Measurements from ENCODE around the gene MESP2.

The MESP2 gene

DNA sequence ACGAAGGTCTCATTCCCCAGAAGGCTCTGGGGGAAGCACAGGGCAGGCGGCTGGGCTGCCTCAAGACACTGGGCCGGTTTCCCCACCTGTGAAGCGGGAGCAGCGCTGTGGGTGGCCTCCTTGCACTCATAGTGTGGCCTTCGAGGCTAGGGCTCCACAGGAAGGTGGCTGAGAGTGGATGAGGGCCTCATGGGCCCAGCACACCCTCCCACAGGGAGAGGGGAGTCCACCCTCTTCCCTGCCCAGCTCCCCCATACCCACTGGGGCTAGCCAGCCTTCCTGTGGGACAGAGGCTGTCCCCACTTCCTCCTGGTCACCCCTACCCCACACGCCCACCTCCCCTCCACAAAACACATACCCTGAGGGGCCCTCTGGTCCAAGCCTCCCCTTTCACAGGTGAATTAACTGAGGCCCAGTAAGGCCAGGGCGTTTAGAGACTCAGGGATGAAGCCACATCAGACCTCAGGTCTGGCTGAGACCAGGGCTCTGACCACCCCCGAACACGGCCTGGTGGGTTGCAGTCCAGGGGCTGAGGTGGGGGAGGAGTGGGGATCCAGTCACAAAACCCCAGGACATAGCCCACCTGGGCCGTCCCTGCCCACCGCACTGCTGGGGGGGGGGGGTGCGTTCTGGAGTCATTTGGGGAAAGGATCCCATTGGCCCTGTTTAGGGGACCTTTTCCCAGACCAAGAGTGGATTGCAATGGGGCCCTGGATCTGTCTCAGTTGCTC is 37.4 kb downstream of the MESP2 start:
- TF ChIP-seq TAF1 (IDR thresholded peaks at IDR 0.05; ENCODE audit: borderline replicate concordance, insufficient read depth, low read length) (no peak), FOXP2 (optimal IDR thresholded peaks at IDR 0.05; ENCODE audit: borderline replicate concordance, extremely low read depth, extremely low read length, insufficient read depth) (no peak), SIN3A (IDR thresholded peaks at IDR 0.05; ENCODE audit: borderline replicate concordance, insufficient read depth, low read length) (no peak), POLR2AphosphoS5 (IDR thresholded peaks at IDR 0.05; ENCODE audit: low read depth, low read length) (no peak)
- TF ChIP-seq, protein P1, sequence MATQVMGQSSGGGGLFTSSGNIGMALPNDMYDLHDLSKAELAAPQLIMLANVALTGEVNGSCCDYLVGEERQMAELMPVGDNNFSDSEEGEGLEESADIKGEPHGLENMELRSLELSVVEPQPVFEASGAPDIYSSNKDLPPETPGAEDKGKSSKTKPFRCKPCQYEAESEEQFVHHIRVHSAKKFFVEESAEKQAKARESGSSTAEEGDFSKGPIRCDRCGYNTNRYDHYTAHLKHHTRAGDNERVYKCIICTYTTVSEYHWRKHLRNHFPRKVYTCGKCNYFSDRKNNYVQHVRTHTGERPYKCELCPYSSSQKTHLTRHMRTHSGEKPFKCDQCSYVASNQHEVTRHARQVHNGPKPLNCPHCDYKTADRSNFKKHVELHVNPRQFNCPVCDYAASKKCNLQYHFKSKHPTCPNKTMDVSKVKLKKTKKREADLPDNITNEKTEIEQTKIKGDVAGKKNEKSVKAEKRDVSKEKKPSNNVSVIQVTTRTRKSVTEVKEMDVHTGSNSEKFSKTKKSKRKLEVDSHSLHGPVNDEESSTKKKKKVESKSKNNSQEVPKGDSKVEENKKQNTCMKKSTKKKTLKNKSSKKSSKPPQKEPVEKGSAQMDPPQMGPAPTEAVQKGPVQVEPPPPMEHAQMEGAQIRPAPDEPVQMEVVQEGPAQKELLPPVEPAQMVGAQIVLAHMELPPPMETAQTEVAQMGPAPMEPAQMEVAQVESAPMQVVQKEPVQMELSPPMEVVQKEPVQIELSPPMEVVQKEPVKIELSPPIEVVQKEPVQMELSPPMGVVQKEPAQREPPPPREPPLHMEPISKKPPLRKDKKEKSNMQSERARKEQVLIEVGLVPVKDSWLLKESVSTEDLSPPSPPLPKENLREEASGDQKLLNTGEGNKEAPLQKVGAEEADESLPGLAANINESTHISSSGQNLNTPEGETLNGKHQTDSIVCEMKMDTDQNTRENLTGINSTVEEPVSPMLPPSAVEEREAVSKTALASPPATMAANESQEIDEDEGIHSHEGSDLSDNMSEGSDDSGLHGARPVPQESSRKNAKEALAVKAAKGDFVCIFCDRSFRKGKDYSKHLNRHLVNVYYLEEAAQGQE (IDR thresholded peaks at IDR 0.05; ENCODE audit: insufficient read depth in 1 of 2, low read depth in 2 of 2, low read length in 2 of 2): no peak

DNA sequence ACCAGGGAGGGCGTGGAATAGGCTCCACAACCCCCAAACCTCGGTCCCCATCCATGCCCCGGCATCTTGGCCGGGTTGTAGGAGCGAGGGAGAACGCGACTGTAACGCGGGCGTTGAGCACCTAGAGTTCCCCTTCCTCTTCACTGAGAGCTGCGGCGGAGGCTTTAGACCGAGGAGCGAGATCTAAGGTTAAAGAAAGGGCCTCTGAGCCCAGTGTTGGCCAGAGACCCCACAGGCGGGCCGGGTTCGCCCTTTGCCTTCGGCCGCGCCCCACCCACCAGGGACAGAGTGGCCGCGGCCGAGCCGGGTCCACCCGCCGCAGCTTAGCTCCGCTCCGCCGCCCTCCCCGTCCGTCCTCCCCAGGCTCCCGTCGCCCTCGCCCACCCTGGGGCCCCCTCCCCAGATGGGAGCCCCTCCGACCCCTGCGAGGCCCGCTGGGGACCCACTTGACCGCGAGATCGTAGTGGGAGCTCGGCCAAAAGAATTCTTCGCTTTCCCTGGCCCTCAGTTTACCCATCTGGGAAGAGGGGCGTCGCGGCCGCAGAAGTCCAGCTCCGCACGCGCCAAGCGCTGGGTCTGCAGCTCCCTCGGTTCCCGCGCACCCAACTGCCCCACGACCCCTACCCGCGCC is 38.1 kb downstream of the MESP2 start:
- TF ChIP-seq TAF1 (IDR thresholded peaks at IDR 0.05; ENCODE audit: borderline replicate concordance, insufficient read depth, low read length): no peak
- TF ChIP-seq POLR2AphosphoS5 (IDR thresholded peaks at IDR 0.05; ENCODE audit: low read depth, low read length): no peak
- TF ChIP-seq FOXP2 (optimal IDR thresholded peaks at IDR 0.05; ENCODE audit: borderline replicate concordance, extremely low read depth, extremely low read length, insufficient read depth): no peak
- no peak for TF ChIP-seq SIN3A (IDR thresholded peaks at IDR 0.05; ENCODE audit: borderline replicate concordance, insufficient read depth, low read length)
- TF ChIP-seq, protein P1 (IDR thresholded peaks at IDR 0.05; ENCODE audit: insufficient read depth in 1 of 2, low read depth in 2 of 2, low read length in 2 of 2): no peak

DNA sequence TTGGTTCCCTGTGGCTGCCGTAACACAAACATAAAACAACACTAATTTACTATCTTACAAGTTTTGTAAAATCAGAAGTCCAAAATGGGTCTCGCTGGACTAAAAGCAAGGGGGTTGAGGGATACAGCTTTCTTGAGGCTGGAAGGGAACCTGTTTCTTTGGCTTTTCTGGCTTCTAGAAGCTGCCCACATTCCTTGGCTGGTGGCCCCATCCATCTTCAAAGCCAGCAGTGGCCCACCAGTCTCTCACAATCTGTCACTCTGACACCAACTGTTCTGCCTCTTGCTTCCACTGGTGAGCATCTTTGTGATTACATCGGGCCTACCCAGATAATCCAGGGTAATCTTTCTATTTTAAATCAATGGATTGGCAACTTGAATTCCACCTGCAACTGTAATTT is 39.6 kb downstream of the MESP2 start:
- TF ChIP-seq POLR2AphosphoS5 (IDR thresholded peaks at IDR 0.05; ENCODE audit: low read depth, low read length) (no peak), TAF1 (IDR thresholded peaks at IDR 0.05; ENCODE audit: borderline replicate concordance, insufficient read depth, low read length) (no peak), SIN3A (IDR thresholded peaks at IDR 0.05; ENCODE audit: borderline replicate concordance, insufficient read depth, low read length) (no peak), FOXP2 (optimal IDR thresholded peaks at IDR 0.05; ENCODE audit: borderline replicate concordance, extremely low read depth, extremely low read length, insufficient read depth) (no peak)
- TF ChIP-seq, protein P1 (IDR thresholded peaks at IDR 0.05; ENCODE audit: insufficient read depth in 1 of 2, low read depth in 2 of 2, low read length in 2 of 2): no peak

DNA sequence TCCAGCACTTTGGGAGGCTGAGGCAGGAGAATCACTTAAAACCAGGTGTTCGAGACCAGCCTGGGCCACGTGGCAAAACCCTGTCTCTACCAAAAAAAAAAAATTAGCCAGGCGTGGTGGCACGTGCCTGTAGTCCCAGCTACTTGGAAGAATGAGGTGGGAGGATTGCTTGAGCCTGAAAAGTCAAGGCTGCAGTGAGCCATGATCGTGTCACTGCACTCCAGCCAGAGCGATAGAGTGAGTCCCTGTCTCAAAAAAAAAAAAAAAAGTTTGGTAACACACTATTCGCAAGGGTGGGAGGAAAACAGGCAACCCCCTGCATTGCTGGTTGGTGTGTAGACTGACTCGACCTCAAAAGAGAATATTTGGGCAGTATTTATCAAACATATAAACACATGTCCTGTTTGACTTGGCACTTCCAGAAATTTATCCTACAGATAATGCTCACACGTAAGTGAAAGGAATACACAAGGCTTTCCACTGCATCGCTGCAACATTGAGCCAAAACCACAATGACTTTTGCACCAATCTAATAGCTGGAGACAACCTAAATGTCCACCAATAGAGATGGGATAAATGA is 41.7 kb downstream of the MESP2 start:
- TF ChIP-seq FOXP2 (optimal IDR thresholded peaks at IDR 0.05; ENCODE audit: borderline replicate concordance, extremely low read depth, extremely low read length, insufficient read depth) (no peak), TAF1 (IDR thresholded peaks at IDR 0.05; ENCODE audit: borderline replicate concordance, insufficient read depth, low read length) (no peak), SIN3A (IDR thresholded peaks at IDR 0.05; ENCODE audit: borderline replicate concordance, insufficient read depth, low read length) (no peak), POLR2AphosphoS5 (IDR thresholded peaks at IDR 0.05; ENCODE audit: low read depth, low read length) (no peak)
- TF ChIP-seq, protein P1 (IDR thresholded peaks at IDR 0.05; ENCODE audit: insufficient read depth in 1 of 2, low read depth in 2 of 2, low read length in 2 of 2): no peak
